Panc1 (cell line): Measurements from ENCODE around the gene MOV10L1. TPM values are rescaled to one million over a fixed set of nuclear protein-coding genes. Genes with fewer than 3 reads are reported as not detected.

Experiments used
- ATAC-seq: fragments of 200-7000 bp; cut with Tn5 transposase; 2 replicates; pipeline ENCODE4 v1.9.1; 2020; ENCODE audit warnings: mild to moderate bottlenecking, moderate library complexity
- BruUV-seq: library from RNA; stranded (reverse); fragments of 400-500 nt; replicated peaks from 2 replicates; lab custom pipeline; 2021; lab: Mats Ljungman, UMichigan
- CTCF ChIA-PET: fragments of 300-600 bp; sonication (Branson Sonifier 250); formaldehyde crosslinking; loops from one replicate; lab custom pipeline; 2022; ENCODE audit warnings: antibody characterized with exemption; lab: Charles Lee
- POLR2A ChIA-PET: fragments of 300-600 bp; sonication (Branson Sonifier 250); formaldehyde crosslinking; loops from one replicate; lab custom pipeline; 2022; ENCODE audit warnings: antibody characterized with exemption; lab: Charles Lee
- DNase-seq: peaks from one replicate; pipeline ENCODE4 v3.0.0-alpha.2; 2010; ENCODE audit warnings: low read depth, low spot score
- H3K27ac ChIP-seq: 2 replicates; pipeline ENCODE4 v1.5.1; 2011; ENCODE audit warnings: mild to moderate bottlenecking, low read length, inconsistent platforms
- H3K27me3 ChIP-seq: fragments of 200-500 bp; sonication (Bioruptor generic); 2 replicates; pipeline ENCODE4 v1.6.0; 2014; ENCODE audit warnings: low read length, inconsistent platforms; ENCODE audit not compliant: control insufficient read depth, insufficient read depth
- H3K36me3 ChIP-seq: fragments of 200-500 bp; sonication (Bioruptor generic); 2 replicates; pipeline ENCODE4 v1.5.1; 2014; ENCODE audit warnings: inconsistent platforms, mild to moderate bottlenecking, low read length, moderate library complexity; ENCODE audit not compliant: control insufficient read depth, insufficient read depth
- H3K4me1 ChIP-seq: 2 replicates; pipeline ENCODE4 v1.5.1; 2011; ENCODE audit warnings: inconsistent platforms, mild to moderate bottlenecking, low read length, moderate library complexity; ENCODE audit not compliant: control insufficient read depth, insufficient read depth
- H3K4me3 ChIP-seq, 2 experiments: 2 replicates each; pipeline ENCODE4 v1.5.1; 2011 to 2012; ENCODE audit warnings: low read depth in 2 of 2, low read length in 2 of 2, mild to moderate bottlenecking in 2 of 2, inconsistent platforms in 1 of 2, moderate library complexity in 1 of 2
- H3K9me3 ChIP-seq: fragments of 200-500 bp; sonication (Bioruptor generic); 2 replicates; pipeline ENCODE4 v1.5.1; 2014; ENCODE audit warnings: low read depth, mild to moderate bottlenecking, inconsistent platforms, low read length, moderate library complexity; ENCODE audit not compliant: control insufficient read depth, insufficient read depth
- CTCF ChIP-seq: fragments of 450-650 bp; IDR thresholded peaks from 2 replicates; pipeline ENCODE4 v1.5.1; 2017; ENCODE audit warnings: mild to moderate bottlenecking
- POLR2AphosphoS5 ChIP-seq: IDR thresholded peaks from 2 replicates; pipeline ENCODE4 v1.6.1; 2012; ENCODE audit warnings: mild to moderate bottlenecking, low read depth, low read length, moderate library complexity
- SIN3A ChIP-seq: IDR thresholded peaks from 2 replicates; pipeline ENCODE4 v1.6.1; 2012; ENCODE audit warnings: low read depth, mild to moderate bottlenecking, low read length, moderate library complexity, borderline replicate concordance; ENCODE audit not compliant: insufficient read depth
- TCF7L2 ChIP-seq: IDR thresholded peaks from 2 replicates; pipeline ENCODE4 v1.6.1; 2011; ENCODE audit warnings: mild to moderate bottlenecking, low read depth, low read length, inconsistent platforms
- in situ Hi-C: cut with HindIII; loops from 2 replicates; pipeline ENCODE4 v1.10.0; 2016; ENCODE audit warnings: low sequenced_read_pairs, low pct_unique_long_range_greater_than_20kb
- intact Hi-C: fragments of 100-400 bp; cut with micrococcal nuclease; formaldehyde crosslinking; loops from one replicate; pipeline ENCODE4 v1.10.0; 2022; ENCODE audit not compliant: unreplicated experiment
- total RNA-seq: library from RNA; stranded (reverse); gene quantifications from one replicate; pipeline ENCODE4 v1.2.1, GENCODE V29; 2021; ENCODE audit not compliant: unreplicated experiment
- TF ChIP-seq, protein P1 (sequence below), 2 experiments: IDR thresholded peaks; 2 replicates each; pipeline ENCODE4 v1.6.1; 2011 to 2012; ENCODE audit warnings: low read depth in 2 of 2, control low read depth in 1 of 2, low read length in 1 of 2, mild to moderate bottlenecking in 1 of 2, moderate library complexity in 1 of 2; ENCODE audit not compliant: insufficient read depth in 1 of 2

MOV10L1 gene
- total RNA-seq, 1 experiment from 2014 or later = 0.10 TPM

- ChIA-PET CTCF (interaction anchor here (0.6 kb wide), 1 partner anchor 103 kb away, joined by 3 read pairs; no protein-coding TSS in a partner anchor), POLR2A (no interaction called here)
- ATAC-seq (no peak), DNase-seq (no peak)
- no peaks in the 10 kb centered on the region for H3K4me1 ChIP-seq
- no peak overlapping the region for H3K4me3 ChIP-seq
- no peaks in the 10 kb centered on the region for H3K9me3 ChIP-seq
- TF ChIP-seq CTCF = no peak
- TF ChIP-seq, protein P1, sequence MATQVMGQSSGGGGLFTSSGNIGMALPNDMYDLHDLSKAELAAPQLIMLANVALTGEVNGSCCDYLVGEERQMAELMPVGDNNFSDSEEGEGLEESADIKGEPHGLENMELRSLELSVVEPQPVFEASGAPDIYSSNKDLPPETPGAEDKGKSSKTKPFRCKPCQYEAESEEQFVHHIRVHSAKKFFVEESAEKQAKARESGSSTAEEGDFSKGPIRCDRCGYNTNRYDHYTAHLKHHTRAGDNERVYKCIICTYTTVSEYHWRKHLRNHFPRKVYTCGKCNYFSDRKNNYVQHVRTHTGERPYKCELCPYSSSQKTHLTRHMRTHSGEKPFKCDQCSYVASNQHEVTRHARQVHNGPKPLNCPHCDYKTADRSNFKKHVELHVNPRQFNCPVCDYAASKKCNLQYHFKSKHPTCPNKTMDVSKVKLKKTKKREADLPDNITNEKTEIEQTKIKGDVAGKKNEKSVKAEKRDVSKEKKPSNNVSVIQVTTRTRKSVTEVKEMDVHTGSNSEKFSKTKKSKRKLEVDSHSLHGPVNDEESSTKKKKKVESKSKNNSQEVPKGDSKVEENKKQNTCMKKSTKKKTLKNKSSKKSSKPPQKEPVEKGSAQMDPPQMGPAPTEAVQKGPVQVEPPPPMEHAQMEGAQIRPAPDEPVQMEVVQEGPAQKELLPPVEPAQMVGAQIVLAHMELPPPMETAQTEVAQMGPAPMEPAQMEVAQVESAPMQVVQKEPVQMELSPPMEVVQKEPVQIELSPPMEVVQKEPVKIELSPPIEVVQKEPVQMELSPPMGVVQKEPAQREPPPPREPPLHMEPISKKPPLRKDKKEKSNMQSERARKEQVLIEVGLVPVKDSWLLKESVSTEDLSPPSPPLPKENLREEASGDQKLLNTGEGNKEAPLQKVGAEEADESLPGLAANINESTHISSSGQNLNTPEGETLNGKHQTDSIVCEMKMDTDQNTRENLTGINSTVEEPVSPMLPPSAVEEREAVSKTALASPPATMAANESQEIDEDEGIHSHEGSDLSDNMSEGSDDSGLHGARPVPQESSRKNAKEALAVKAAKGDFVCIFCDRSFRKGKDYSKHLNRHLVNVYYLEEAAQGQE (IDR thresholded peaks at IDR 0.05; ENCODE audit: insufficient read depth in 1 of 2, low read depth in 2 of 2, low read length in 1 of 2) = no peak
- TF ChIP-seq TCF7L2 = no peak
- TF ChIP-seq POLR2AphosphoS5 = no peak
- TF ChIP-seq SIN3A = no peak
- in situ Hi-C loops = no loop called here
- no peaks in the 10 kb centered on the region for H3K27me3 ChIP-seq
- BruUV-seq = no TSS peak
- intact Hi-C loops = no loop called here
- no peaks in the 10 kb centered on the region for H3K36me3 ChIP-seq
- H3K27ac ChIP-seq = no peak overlapping the region
Observed at GRCh38 chr22:50041361-50042065, 48.3 kb upstream of the MOV10L1 start.

- no peak overlapping the region for H3K4me3 ChIP-seq
- no peak overlapping the region for H3K27ac ChIP-seq
- H3K36me3 ChIP-seq = no peaks in the 10 kb centered on the region
- H3K9me3 ChIP-seq = no peaks in the 10 kb centered on the region
- in situ Hi-C loops = no loop called here
- intact Hi-C loops = no loop called here
- no peak for DNase-seq
- H3K27me3 ChIP-seq = no peaks in the 10 kb centered on the region
- no TSS peak for BruUV-seq
- ChIA-PET POLR2A (no interaction called here), CTCF (no interaction called here)
- ATAC-seq = no peak
- H3K4me1 ChIP-seq = no peaks in the 10 kb centered on the region
- no peak for TF ChIP-seq SIN3A
- TF ChIP-seq CTCF = no peak
- TF ChIP-seq POLR2AphosphoS5 = no peak
- TF ChIP-seq TCF7L2 = no peak
- TF ChIP-seq, protein P1 (IDR thresholded peaks at IDR 0.05; ENCODE audit: insufficient read depth in 1 of 2, low read depth in 2 of 2, low read length in 1 of 2) = no peak
Observed at GRCh38 chr22:50044485-50045118, 45.2 kb upstream of the MOV10L1 start.
